Right lung (tissue), 5 donors: ENCODE data around the gene RRBP1. TPM values are rescaled to one million over a fixed set of nuclear protein-coding genes. Genes with fewer than 3 reads are reported as not detected.

Experiments used
- DNase-seq, 2 donors: peaks; one replicate each; pipeline ENCODE4 v3.0.0-alpha.2; 2013
- polyA plus RNA-seq, 5 donors: library from polyadenylated mRNA; unstranded; fragments of 120-200 nt; gene quantifications; one replicate each; pipeline versions ENCODE4 v1.2.1 to v1.2.3, GENCODE V29; 2013; ENCODE audit warnings: inconsistent platforms in 1 of 5, low replicate concordance in 1 of 5; ENCODE audit not compliant: insufficient read length in 5 of 5, insufficient read depth in 1 of 5

RRBP1 gene
- polyA plus RNA-seq, 5 donors: 88.2 to 155 (median 111) TPM

- no peak for DNase-seq
These were observed 58.0 kb downstream of the RRBP1 start for GRCh38 chr20:17624070-17624469.

- DNase-seq: no peak
These were observed 59.1 kb downstream of the RRBP1 start for GRCh38 chr20:17622851-17623508.

DNA sequence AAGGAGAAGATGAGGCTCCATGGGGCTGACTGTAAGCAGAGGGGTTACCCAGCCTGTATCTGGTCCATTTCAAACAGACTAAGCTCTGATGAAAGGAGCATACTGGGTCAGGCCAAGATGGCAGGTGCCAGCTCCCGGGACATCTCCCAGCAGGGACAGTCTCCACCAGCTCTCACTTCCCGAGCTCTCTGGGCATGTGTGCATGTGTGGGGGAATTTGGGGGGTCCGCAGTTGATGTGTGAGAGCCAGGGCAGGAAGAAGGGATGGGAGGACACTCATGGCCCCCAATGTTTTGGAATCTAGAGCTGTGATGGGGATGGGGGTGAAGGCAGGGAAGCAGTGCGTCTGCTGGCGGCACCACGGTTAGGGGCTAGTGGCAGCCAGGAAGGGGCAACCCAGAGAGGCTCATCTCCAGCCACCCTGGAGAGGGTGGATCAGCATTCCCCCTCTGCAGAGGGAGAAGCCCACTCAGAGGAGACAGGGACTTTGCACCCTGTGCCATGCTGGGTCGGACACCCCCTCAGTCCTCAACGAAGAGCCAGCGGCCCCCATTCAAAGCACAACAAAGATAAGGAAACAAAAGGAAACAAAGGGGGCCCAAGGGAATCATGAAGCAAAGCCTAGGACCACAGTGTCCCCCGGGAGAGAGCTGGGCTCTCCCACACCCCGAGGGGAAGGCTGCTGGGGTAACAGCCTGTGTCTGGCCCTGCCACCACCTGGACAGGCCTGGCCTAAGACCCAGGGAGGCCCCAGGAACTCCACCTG is 59.8 kb downstream of the RRBP1 start:
- DNase-seq: no peak

DNA sequence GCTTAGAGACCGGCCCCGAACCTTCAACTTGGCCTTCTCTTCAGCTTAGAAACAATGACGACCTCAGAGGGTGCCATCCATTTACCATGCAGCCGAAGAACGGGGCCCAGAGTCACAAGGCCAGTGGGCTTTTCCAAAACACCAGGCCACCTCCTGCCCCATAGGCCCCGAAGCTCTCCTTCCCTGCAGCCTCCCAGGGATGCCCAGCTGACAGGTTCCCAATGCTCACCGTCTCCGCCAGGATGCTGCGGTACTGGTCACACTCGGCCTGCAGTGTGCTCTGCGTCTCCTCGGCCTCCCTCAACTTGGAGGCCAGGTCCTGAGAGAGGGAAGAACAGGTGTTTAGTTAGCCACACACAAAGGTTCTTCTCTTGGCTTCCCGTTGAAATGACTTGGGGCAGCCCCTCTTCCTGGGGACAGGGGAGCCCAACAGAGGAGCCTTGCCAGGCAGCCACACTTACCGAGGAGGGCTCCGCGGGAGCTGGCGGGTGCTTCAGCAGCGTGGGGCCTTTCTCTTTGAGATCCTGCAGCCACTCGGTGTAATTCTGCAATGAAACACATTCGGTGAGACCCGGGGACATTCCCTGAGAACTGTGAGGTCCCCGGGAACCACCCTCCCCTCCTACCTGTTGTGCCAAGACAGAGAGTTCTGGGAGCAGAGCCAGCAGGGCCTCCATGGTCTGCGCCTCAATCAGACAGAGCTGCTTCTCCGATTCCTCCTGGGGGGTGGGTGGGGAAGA is 60.6 kb downstream of the RRBP1 start:
- DNase-seq: no peak

DNA sequence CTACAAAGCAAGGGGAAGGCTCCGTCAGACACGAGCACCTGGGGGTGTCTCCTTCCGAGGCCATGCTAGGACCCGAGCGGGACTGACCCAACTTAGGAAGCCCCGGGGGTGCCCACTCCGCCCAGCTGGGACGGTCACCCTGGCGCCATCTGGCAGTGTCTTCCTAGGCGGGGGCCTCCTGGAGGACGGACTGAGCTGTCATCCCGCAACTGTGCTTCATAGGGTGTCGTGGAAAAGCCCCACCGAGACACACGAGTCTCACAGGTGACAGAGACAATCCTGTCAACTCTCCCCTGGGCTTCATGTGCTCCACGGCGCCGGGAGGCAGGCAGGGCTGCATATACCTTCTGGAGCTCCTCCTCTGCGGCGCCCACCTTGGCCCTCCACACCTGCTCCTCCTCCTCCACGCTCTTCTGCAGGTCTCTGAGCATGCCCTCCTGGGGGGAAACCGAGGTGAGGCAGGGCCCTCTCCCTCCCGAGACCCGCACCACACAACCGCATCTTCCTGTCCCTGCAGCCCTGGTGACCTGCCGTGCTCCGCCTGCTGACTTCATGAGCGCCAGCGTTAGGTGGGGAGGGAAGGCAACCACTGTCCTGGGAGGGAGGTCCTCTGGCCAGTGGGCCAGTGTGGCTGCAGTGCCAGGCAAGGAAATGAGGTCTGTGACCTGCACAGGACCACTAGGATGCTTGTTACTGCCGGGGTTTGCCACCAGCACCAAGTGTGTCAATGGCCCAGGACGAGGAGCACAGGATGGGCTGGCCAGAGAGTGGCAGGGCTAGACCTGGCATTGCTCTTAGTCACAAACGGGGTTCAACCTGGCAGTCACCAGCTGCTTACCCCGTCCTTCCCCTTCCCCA is 61.4 kb downstream of the RRBP1 start:
- no peak for DNase-seq

- no peak for DNase-seq
These were observed 62.5 kb downstream of the RRBP1 start for GRCh38 chr20:17619351-17620093.

- no peak for DNase-seq
These were observed 63.4 kb downstream of the RRBP1 start for GRCh38 chr20:17618673-17619013.

DNA sequence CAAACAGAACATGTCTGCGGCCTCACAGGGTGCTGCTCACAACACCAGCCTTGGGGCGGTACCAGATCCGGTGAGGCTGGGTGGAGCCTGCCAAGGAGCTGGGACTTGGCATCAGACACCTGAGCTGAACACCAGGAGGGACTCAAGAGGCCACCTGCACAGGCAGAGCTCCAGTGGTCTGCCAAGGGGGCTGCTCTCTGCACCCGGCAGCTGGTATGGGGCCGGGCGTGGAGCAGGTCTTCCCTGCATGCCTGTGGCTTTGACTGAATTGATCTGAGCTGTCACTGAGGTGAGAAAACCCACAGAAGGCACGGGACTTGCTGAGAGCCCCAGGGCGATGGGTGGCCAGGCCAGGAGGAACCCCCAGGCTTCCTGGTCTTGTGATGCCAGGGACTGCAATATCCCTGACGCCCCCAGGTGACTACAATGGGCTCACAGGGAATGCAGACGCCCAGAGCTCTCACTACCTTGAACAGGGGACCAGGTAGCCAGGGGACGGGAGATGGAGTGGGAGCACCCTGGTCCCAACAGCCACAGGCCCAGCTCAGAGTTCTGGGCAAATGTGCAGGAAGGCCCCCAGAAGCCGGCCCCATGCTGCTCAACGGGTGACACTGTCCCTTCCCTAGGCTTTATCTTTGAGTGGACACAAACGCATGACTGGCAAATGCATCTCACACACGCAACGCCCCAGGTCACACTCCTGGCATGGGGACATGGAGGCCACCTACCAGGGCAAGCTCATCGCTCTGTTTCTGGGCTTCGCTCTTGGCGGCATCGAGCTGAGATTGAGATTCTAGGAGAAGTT is 64.0 kb downstream of the RRBP1 start:
- no peak for DNase-seq

GRCh38 chr20:17617212-17617867 is 64.7 kb downstream of the RRBP1 start:
- peak in 1 of 2 donors; percentile 50 for DNase-seq

- DNase-seq: no peak
These were observed 65.4 kb downstream of the RRBP1 start for GRCh38 chr20:17616480-17617211.

GRCh38 chr20:17615645-17616479 is 66.2 kb downstream of the RRBP1 start:
- no peak for DNase-seq

- DNase-seq: no peak
These were observed 67.0 kb downstream of the RRBP1 start for GRCh38 chr20:17614812-17615644.

GRCh38 chr20:17614176-17614811 is 67.7 kb downstream of the RRBP1 start:
- no peak for DNase-seq

DNA sequence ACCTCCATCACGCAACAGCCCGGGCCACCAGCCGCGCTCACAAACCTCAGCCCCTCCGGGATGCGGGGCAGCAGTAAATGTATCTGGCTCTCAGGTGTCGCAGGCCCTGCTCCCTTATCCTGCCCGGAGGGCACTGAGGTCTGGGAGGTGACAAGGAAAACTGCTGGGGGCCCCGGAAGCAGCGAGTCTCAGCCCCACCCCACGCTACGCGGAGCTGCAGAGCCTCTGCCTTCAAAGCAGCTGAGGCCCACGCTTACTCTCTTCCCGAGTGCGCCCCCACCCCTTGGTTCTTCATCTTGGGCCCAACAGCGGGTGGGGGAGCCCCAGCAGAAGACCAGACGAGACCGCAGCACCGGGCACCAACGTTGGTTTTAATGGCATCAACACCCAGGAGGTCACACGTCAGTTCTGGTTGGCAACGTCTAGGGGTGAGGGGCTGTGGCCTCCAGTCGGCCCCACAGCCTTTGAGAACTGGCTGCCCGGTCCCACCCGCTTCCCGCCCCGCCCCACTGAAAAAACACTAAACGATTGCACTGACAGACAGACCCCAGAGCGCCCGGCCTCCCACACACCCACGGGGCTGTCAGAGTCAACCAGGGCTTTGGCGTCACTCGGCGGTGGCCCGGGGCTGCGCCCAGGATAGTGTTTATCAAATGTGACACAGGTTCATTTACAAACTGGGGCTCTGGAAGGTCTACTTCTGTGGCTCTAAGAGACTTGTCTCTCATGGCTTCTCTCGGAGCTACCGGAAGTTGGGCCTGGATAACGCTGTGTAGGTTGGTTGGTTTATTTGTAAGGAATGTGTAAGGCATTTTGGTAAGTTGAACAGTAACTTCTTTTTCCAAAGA is 68.5 kb downstream of the RRBP1 start:
- no peak for DNase-seq

GRCh38 chr20:17612992-17613327 is 69.1 kb downstream of the RRBP1 start:
- DNase-seq: no peak
